Heart right ventricle (tissue), 16 donors: ENCODE data around the gene MYO19. TPM values are rescaled to one million over a fixed set of nuclear protein-coding genes. Genes with fewer than 3 reads are reported as not detected.
"Not testable (repeated sequence)": the region's sequence is repeated elsewhere in the genome, so short reads cannot be mapped to it uniquely, and the experiment has no call there.

Experiments
- ATAC-seq, 8 donors: fragments of 200-7000 bp; cut with Tn5 transposase; one replicate each; pipeline ENCODE4 v1.9.1; 2020; ENCODE audit warnings: mild to moderate bottlenecking in 8 of 8, moderate library complexity in 8 of 8, moderate number of reproducible peaks in 1 of 8
- DNase-seq, 2 donors: peaks; one replicate each; pipeline ENCODE4 v3.0.0-alpha.2; 2020
- H3K27ac ChIP-seq, 10 donors: fragments of 200-600 bp; sonication (generic) in 2 of 10; one replicate each; pipeline versions ENCODE4 v1.5.0 to v1.8.0; 2020 to 2022; ENCODE audit warnings: mild to moderate bottlenecking in 3 of 10
- H3K27me3 ChIP-seq, 7 donors: fragments of 200-600 bp; one replicate each; pipeline ENCODE4 v1.8.0; 2021 to 2022; ENCODE audit warnings: mild to moderate bottlenecking in 2 of 7
- H3K36me3 ChIP-seq, 9 donors: fragments of 200-600 bp; sonication (generic) in 1 of 9; one replicate each; pipeline versions ENCODE4 v1.5.0 to v1.8.0; 2020 to 2022; ENCODE audit warnings: mild to moderate bottlenecking in 2 of 9
- H3K4me1 ChIP-seq, 9 donors: fragments of 200-600 bp; sonication (generic) in 1 of 9; one replicate each; pipeline versions ENCODE4 v1.5.0 to v1.8.0; 2020 to 2022; ENCODE audit warnings: mild to moderate bottlenecking in 4 of 9
- H3K4me3 ChIP-seq, 10 donors: fragments of 200-600 bp; sonication (generic) in 2 of 10; one replicate each; pipeline versions ENCODE4 v1.5.0 to v1.8.0; 2020 to 2022; ENCODE audit warnings: mild to moderate bottlenecking in 7 of 10, moderate library complexity in 2 of 10
- H3K9me3 ChIP-seq, 11 donors: fragments of 200-600 bp in 10 of 11; sonication (generic) in 2 of 11; one replicate each; pipeline versions ENCODE4 v1.5.0 to v1.8.0; 2013 to 2022; ENCODE audit warnings: mild to moderate bottlenecking in 2 of 11, control low read depth in 1 of 11, moderate library complexity in 1 of 11
- CTCF ChIP-seq, 9 donors: fragments of 200-600 bp; sonication (generic) in 2 of 9; IDR thresholded peaks; one replicate each; pipeline versions ENCODE4 v1.5.0 to v1.8.0; 2021 to 2022; ENCODE audit warnings: antibody characterized with exemption in 9 of 9, mild to moderate bottlenecking in 5 of 9, moderate library complexity in 1 of 9
- WGBS, 2 donors: extraction: QIAGEN DNeasy Blood & Tissue Kit; methylation state at CpG; one replicate each; pipeline ENCODE4 v1.1.7; 2013; ENCODE audit warnings: inconsistent platforms in 1 of 2; 5-methylcytosine and 5-hydroxymethylcytosine counted together
- intact Hi-C, 10 donors: fragments of 100-400 bp; cut with DNase I; formaldehyde crosslinking; loops; one replicate each; pipeline versions ENCODE4 v1.11.1 to v1.14.2; 2022
- polyA plus RNA-seq, 2 donors: library from polyadenylated mRNA; stranded (reverse); fragments of 200-250 nt; gene quantifications; one replicate each; pipeline ENCODE4 v1.2.3, GENCODE V29; 2013
- total RNA-seq, 10 donors: library from RNA; stranded (reverse); fragmentation: NEBNext Ultra II Directional in 3 of 10; extraction: Animal tissue kit (Norgen Biotek cat#: 25700) in 3 of 10; gene quantifications; one replicate each; pipeline versions ENCODE4 v1.2.1 to v1.2.4, GENCODE V29; 2021 to 2023
- donor health status: Arrhythmogenic right ventricular cardiomyopathy.
- donor health status: ischemic (EF 13 %, LVEDD 7.1; RV severe dilation, severe dysfunction).
- donor health status: healthy with polysubstance abuse.
- donor health status: DM: no; HTN: yes; CAD: no.
- donor health status: DM: no; HTN: no; CAD: no.
- donor health status: ischemic (EF 25% LVEDD 6.9; RV normal size, moderate dysfunction).
- donor health status: ischemic (EF 25% LVEDD 5.7; RV mildly dilated, moderate dysfunction).
- donor health status: healthy.
- donor health status: DM: yes; HTN: yes; CAD: no.
- donor health status: Ischemic cardiomyopathy.
- donor health status: ischemic (EF 35%, LVEDD 5.7; RV mildly dilated, moderate dysfunction).
- donor health status: nonischemic (EF 11% LVEDD 7.7; RV severe dilation, severe dysfunction).
- donor health status: DM: yes; HTN: yes; CAD: no.
- donor health status: PGD.
- donor health status: ischemic (EF 29% LVEDD 5.4; RV normal size, mild dysfunction).
- donor health status: nonischemic (EF 23%, LVEDD 6.1; RV moderate dilation, normal function).

Gene MYO19
- total and polyA plus RNA-seq, 12 donors, result 8.8 to 40.4 (median 14.2) TPM

DNA sequence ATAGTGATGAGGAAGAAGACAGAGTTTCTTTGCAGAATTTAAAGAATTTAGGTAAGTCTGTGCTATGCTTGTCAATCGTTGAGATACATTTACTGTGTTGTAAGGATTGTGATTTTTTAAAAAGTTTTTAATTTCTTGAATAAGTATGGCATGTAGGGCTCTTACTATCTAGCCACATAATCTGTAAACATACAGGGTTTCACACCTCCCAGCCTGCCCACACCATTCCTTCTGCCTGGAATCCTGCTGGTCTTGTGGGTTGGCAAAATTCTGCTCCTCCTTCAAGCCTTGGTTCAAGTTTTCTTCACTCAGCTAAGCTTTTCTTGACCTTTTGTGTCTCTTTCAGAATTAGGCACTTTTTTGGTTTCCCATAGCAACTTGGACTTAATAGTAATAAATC is 40.7 kb downstream of the MYO19 start:
- peaks cover 0 to 92% (median 49%) of the 10 kb centered on the region in 9 donors for H3K36me3 ChIP-seq
- H3K27ac ChIP-seq, result no peak overlapping the region
- DNase-seq (no peak), ATAC-seq (no peak)
- H3K4me1 ChIP-seq, result peaks cover 0 to 10% (median 0%) of the 10 kb centered on the region in 9 donors
- TF ChIP-seq CTCF (IDR thresholded peaks at IDR 0.05), result no peak
- no peak overlapping the region for H3K4me3 ChIP-seq
- intact Hi-C loops, result no loop called here
- WGBS, 2 donors, result 86 to 90% methylated on average over 1 of the region's 1 CpG
- H3K27me3 ChIP-seq, result no peaks in the 10 kb centered on the region
- peaks cover 0 to 5% (median 0%) of the 10 kb centered on the region in 11 donors for H3K9me3 ChIP-seq

GRCh38 chr17:36486204-36487194 is 48.2 kb downstream of the MYO19 start, which contains the start of gene ZNHIT3:
TSS of gene ZNHIT3 (plus strand) at chr17:36486681. CDS start at chr17:36486700, 19 bp downstream.
- Histone ChIP-seq H3K4me3 (peak within 1 kb of the TSS; percentile 77 to 98 (median 89)), H3K27me3 (peaks cover 0 to 18% (median 11%) of the 10 kb centered on the region in 7 donors), H3K27ac (peak within 1 kb of the TSS in 9 of 10 donors; percentile 73 to 89 (median 86)), H3K4me1 (peaks cover 17 to 48% (median 33%) of the 10 kb centered on the region in 9 donors), H3K9me3 (peaks cover 0 to 5% (median 0%) of the 10 kb centered on the region in 11 donors), H3K36me3 (peaks cover 0 to 17% (median 0%) of the 10 kb centered on the region in 9 donors)
- DNase-seq, result peak; percentile 87 to 93
- TF ChIP-seq CTCF (IDR thresholded peaks at IDR 0.05), result peak in 1 of 9 donors; percentile 7
- 1% methylated on average over 71 to 73 of the region's 73 CpGs for WGBS, 2 donors
- intact Hi-C loops, result loop anchor here in 3 of 10 donors (2.0 to 10.0 kb wide), 4 partner anchors 48 to 518 kb away; partner anchors contain the start of genes DHRS11 (in 1 of the 3), GGNBP2 (in 1 of the 3), MYO19 (in 1 of the 3) and PIGW (in 1 of the 3)
- peak; percentile 92 to 97 (median 96) for ATAC-seq

DNA sequence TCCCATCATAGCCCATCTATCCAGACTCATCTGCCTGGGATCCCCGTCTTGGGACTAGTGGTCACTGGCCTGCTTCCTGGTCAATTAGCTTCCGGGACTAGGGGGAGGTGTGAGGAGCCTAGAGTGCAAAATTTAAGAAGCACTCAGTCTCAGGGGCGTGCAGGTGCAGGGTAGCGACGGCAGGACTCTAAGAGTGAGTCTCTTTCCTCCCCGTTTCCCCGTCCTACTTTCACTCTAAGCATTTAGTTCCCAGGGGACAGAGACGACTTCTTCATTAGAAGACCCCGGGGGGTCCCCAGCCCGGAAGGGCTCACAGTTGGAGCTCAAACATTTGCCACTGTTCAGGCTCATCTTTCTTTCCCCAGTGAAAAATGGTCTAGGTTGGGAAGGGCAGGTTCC is 48.9 kb downstream of the MYO19 start:
- WGBS, 2 donors, result 34 to 37% methylated on average over 10 of the region's 10 CpGs
- H3K27ac ChIP-seq, result peak overlapping the region in 8 of 10 donors; percentile 73 to 89 (median 86)
- no peak for DNase-seq
- peaks cover 0 to 23% (median 17%) of the 10 kb centered on the region in 7 donors for H3K27me3 ChIP-seq
- peaks cover 17 to 48% (median 33%) of the 10 kb centered on the region in 9 donors for H3K4me1 ChIP-seq
- peak overlapping the region; percentile 77 to 98 (median 89) for H3K4me3 ChIP-seq
- intact Hi-C loops, result loop anchor here in 3 of 10 donors (2.0 to 10.0 kb wide), 4 partner anchors 49 to 517 kb away; partner anchors contain the start of genes DHRS11 (in 1 of the 3), GGNBP2 (in 1 of the 3), MYO19 (in 1 of the 3) and PIGW (in 1 of the 3)
- ATAC-seq, result no peak
- peaks cover 0 to 5% (median 0%) of the 10 kb centered on the region in 11 donors for H3K9me3 ChIP-seq
- TF ChIP-seq CTCF (IDR thresholded peaks at IDR 0.05), result no peak
- H3K36me3 ChIP-seq, result peaks cover 0 to 11% (median 0%) of the 10 kb centered on the region in 9 donors

GRCh38 chr17:36485027-36485426 is 49.6 kb downstream of the MYO19 start:
- DNase-seq, result no peak
- no peak overlapping the region for H3K4me3 ChIP-seq
- intact Hi-C loops, result loop anchor here in 3 of 10 donors (10.0 kb wide), 3 partner anchors 50 to 110 kb away; partner anchors contain the start of genes DHRS11 (in 1 of the 3), GGNBP2 (in 1 of the 3), MYO19 (in 1 of the 3) and PIGW (in 1 of the 3)

DNA sequence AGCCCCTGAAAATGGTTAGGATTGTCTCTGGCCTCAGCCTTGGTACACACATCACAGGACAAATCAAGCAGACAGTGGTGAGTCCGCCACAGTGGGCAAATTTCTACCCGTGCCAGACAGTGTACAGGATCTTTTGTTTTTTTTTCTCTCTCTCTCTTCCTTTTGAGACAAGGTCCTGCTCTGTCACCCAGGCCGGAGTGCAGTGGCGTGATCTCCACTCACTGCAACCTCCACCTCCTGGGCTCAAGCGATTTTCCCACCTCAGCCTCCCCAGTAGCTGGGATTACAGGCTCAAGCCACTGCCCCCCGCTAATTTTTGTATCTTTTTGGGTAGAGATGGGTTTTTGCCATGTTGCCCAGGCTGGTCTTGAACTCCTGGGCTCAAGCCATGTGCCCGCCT is 50.6 kb downstream of the MYO19 start:
- H3K36me3 ChIP-seq, ATAC-seq, H3K9me3 ChIP-seq, H3K4me3 ChIP-seq, H3K27ac ChIP-seq, DNase-seq: not testable (repeated sequence)
- WGBS, 2 donors, result 89 to 90% methylated on average over 7 of the region's 7 CpGs
- Histone ChIP-seq H3K4me1 (peaks cover 17 to 45% (median 33%) of the 10 kb centered on the region in 9 donors), H3K27me3 (peaks cover 0 to 39% (median 29%) of the 10 kb centered on the region in 7 donors)
- intact Hi-C loops, result loop anchor here in 8 of 10 donors (5.0 to 10.0 kb wide), 5 partner anchors 51 to 517 kb away; partner anchors contain the start of genes DHRS11 (in 1 of the 8), GGNBP2 (in 1 of the 8), MYO19 (in 1 of the 8) and PIGW (in 1 of the 8)

More at GRCh38 chr17:36485027-36485426, 49.6 kb downstream of the MYO19 start:
- no peak for ATAC-seq
- Histone ChIP-seq H3K27me3 (peaks cover 0 to 31% (median 24%) of the 10 kb centered on the region in 7 donors), H3K9me3 (peaks cover 0 to under 1% (median 0%) of the 10 kb centered on the region in 11 donors), H3K27ac (no peak overlapping the region), H3K36me3 (peaks cover 0 to 7% (median 0%) of the 10 kb centered on the region in 9 donors), H3K4me1 (peaks cover 17 to 48% (median 33%) of the 10 kb centered on the region in 9 donors)
- TF ChIP-seq CTCF (IDR thresholded peaks at IDR 0.05), result no peak
- 92 to 96% methylated on average over 8 of the region's 8 CpGs for WGBS, 2 donors
